Naive B cell (primary cell): ENCODE data around the gene COL23A1. TPM values are rescaled to one million over a fixed set of nuclear protein-coding genes. Genes with fewer than 3 reads are reported as not detected.

Experiments
- ATAC-seq, 2 donors: fragments of 150-1000 bp; cut with Tn5 transposase; 2 replicates each; pipeline ENCODE4 v1.10.0; 2021; ENCODE audit warnings: low read depth in 2 of 2, mild to moderate bottlenecking in 2 of 2, moderate library complexity in 2 of 2
- DNase-seq: peaks from one replicate; pipeline ENCODE4 v3.0.0; 2022
- H3K27ac Mint-ChIP-seq, 6 donors: one replicate each; pipeline ENCODE4 v1.8.0; 2020 to 2022; ENCODE audit warnings: mild to moderate bottlenecking in 6 of 6, mixed read lengths in 6 of 6, moderate library complexity in 5 of 6, inconsistent platforms in 2 of 6
- H3K27me3 Mint-ChIP-seq, 3 donors: one replicate each; pipeline ENCODE4 v1.8.0; 2021 to 2022; ENCODE audit warnings: mixed read lengths in 3 of 3, mild to moderate bottlenecking in 1 of 3
- H3K36me3 Mint-ChIP-seq, 2 donors: one replicate each; pipeline ENCODE4 v1.8.0; 2020 to 2022; ENCODE audit warnings: mixed read lengths in 2 of 2, inconsistent platforms in 1 of 2, mild to moderate bottlenecking in 1 of 2
- H3K4me1 Mint-ChIP-seq, 3 donors: one replicate each; pipeline ENCODE4 v1.8.0; 2020 to 2022; ENCODE audit warnings: mixed read lengths in 3 of 3, inconsistent platforms in 1 of 3, mild to moderate bottlenecking in 1 of 3, moderate library complexity in 1 of 3
- H3K4me3 Mint-ChIP-seq, 8 donors: one replicate each; pipeline ENCODE4 v1.8.0; 2020 to 2022; ENCODE audit warnings: mild to moderate bottlenecking in 8 of 8, mixed read lengths in 8 of 8, moderate library complexity in 8 of 8, inconsistent platforms in 2 of 8
- H3K9me3 Mint-ChIP-seq, 7 donors: one replicate each; pipeline ENCODE4 v1.8.0; 2020 to 2022; ENCODE audit warnings: mixed read lengths in 7 of 7, mild to moderate bottlenecking in 5 of 7, inconsistent platforms in 2 of 7, moderate library complexity in 1 of 7
- polyA plus RNA-seq, 6 donors: library from polyadenylated mRNA; unstranded; fragments of 300-500 nt; fragmentation: Illumina TruSeq; gene quantifications; one replicate each; pipeline ENCODE4 v1.2.3, GENCODE V29; 2021; ENCODE audit warnings: low read depth in 6 of 6

The COL23A1 gene
- polyA plus RNA-seq, 6 donors from 2014 or later, result 0.16 TPM; not detected in 5

DNA sequence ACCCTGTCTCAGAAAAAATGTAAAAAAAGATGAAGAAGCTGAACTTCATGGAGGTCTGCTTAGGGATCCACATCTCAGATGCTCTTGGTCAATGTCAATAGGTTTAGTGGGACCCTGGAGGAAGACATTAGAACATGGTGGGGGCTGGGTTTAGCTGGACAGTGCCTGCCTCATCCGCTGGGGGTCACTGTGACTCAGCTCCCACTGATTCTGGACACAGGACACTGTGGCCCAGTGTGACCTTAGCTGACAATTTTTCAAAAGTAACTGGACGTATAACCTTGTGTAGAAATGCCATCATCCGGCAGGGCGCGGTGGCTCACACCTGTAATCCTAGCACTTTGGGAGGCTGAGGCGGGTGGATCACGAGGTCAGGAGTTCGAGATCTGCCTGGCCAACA, 393.2 kb downstream of the COL23A1 start:
- H3K4me3 Mint-ChIP-seq, result no peak overlapping the region
- H3K27me3 Mint-ChIP-seq, result peaks cover 16 to 33% (median 28%) of the 10 kb centered on the region in 3 donors
- no peak overlapping the region for H3K27ac Mint-ChIP-seq
- no peak for ATAC-seq
- H3K36me3 Mint-ChIP-seq, result no peaks in the 10 kb centered on the region
- no peaks in the 10 kb centered on the region for H3K4me1 Mint-ChIP-seq
- no peak for DNase-seq
- H3K9me3 Mint-ChIP-seq, result no peaks in the 10 kb centered on the region

DNA sequence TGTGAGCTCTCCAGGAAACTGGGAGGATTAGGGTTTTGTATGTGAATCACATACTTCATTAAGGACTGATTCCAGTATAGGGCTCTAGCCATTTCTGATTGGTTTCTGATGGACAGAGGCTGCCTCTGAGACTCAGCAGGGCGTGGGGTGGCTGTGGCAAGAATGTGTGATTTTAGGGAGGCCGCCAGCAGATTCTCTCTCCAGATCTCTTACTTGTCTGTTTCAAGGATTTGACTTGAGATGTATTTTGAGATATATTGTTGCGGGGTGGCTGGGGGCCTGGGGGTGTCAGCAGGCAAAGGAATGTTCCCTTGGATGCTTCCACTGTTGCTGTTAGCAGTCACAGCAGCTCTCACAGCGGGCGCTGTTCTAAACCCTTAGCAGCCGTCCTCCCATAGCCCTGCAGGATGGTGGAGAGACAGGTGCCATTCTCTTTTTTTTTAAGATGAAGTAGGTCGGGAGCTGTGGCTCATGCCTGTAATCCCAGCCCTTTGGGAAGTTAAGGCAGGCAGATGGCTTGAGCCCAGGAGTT, 393.8 kb downstream of the COL23A1 start:
- ATAC-seq (no peak), DNase-seq (no peak)
- no peaks in the 10 kb centered on the region for H3K4me1 Mint-ChIP-seq
- H3K9me3 Mint-ChIP-seq, result no peaks in the 10 kb centered on the region
- peaks cover 16 to 33% (median 29%) of the 10 kb centered on the region in 3 donors for H3K27me3 Mint-ChIP-seq
- H3K27ac Mint-ChIP-seq, result no peak overlapping the region
- H3K36me3 Mint-ChIP-seq, result no peaks in the 10 kb centered on the region
- peak overlapping the region in 1 of 8 donors; percentile 47 for H3K4me3 Mint-ChIP-seq

DNA sequence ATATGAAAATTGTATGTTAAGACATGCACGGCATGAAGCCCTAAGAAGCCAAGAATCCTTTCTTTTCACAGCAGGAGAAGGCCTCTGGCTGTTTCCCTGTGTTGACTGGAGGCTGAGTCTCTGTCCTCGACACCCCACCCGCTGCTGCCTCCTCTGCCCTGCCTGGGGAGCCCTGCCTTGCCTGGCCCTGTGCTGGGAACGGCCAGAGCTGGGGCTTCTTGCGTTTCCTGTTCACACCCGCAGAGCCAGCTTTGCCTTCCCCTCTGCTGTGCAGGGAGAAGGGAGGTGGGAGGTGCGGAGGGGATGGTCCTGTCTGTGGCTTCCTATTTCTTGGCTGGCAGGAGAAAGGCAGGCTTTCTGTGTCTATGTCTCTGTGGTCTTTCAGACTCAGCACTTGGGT, 396.2 kb downstream of the COL23A1 start:
- Mint-ChIP-seq H3K9me3 (peaks cover 0 to 2% (median 0%) of the 10 kb centered on the region in 7 donors), H3K4me3 (no peak overlapping the region), H3K36me3 (no peaks in the 10 kb centered on the region), H3K27ac (no peak overlapping the region), H3K27me3 (peaks cover 16 to 38% (median 35%) of the 10 kb centered on the region in 3 donors), H3K4me1 (no peaks in the 10 kb centered on the region)
- no peak for ATAC-seq
- no peak for DNase-seq

DNA sequence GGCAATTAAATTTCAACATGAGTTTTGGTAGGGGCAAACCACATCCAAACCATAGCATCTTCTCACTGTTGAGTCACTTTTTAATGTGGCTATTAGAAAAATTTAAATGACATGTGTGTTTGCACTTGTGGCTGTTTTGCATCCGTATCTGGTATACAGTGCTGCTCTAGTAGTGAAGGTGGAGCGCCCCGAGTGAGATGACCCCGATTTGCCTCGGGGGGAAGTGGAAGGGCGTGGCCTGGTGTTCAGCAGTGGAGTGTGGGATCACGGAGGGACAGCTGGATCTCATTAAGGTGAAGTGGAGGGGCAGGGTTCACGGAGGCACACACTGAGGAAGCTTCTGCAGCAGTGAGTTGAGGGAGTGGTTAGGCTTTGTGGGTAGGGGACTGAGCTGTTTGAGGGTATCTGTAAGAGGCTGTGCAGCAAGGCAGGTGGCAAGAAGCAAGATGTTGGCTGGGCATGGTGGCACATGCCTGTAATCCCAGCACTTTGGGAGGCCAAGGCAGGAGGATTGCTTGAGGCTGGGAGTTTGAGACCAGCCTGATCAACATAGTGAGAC, 396.9 kb downstream of the COL23A1 start:
- H3K27ac Mint-ChIP-seq, result no peak overlapping the region
- no peak overlapping the region for H3K4me3 Mint-ChIP-seq
- DNase-seq (no peak), ATAC-seq (no peak)
- no peaks in the 10 kb centered on the region for H3K4me1 Mint-ChIP-seq
- peaks cover 0 to 2% (median 0%) of the 10 kb centered on the region in 7 donors for H3K9me3 Mint-ChIP-seq
- H3K27me3 Mint-ChIP-seq, result peaks cover 19 to 42% (median 42%) of the 10 kb centered on the region in 3 donors
- H3K36me3 Mint-ChIP-seq, result no peaks in the 10 kb centered on the region

DNA sequence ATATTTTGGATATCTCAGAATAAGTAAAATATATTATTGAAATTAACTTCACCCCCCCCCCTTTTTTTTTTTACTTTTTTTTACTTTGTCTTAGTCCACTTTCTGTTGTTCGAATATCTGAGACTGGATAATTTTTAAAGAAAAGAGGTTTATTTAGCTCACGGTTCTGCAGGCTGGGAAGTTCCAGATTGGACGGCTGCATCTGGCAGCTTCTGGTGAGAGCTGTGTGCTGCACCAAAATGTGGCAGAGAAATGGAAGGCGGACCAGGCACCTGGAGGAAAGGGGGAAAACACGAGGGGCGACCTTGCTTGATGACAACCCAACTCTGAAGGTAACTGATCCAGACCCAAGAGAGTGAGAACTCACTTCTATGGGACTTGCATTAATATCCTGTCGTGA, 397.4 kb downstream of the COL23A1 start:
- H3K27ac Mint-ChIP-seq, result no peak overlapping the region
- peaks cover 0 to 2% (median 0%) of the 10 kb centered on the region in 7 donors for H3K9me3 Mint-ChIP-seq
- no peaks in the 10 kb centered on the region for H3K36me3 Mint-ChIP-seq
- no peaks in the 10 kb centered on the region for H3K4me1 Mint-ChIP-seq
- ATAC-seq (no peak), DNase-seq (no peak)
- H3K27me3 Mint-ChIP-seq, result peaks cover 21 to 44% (median 44%) of the 10 kb centered on the region in 3 donors
- no peak overlapping the region for H3K4me3 Mint-ChIP-seq

DNA sequence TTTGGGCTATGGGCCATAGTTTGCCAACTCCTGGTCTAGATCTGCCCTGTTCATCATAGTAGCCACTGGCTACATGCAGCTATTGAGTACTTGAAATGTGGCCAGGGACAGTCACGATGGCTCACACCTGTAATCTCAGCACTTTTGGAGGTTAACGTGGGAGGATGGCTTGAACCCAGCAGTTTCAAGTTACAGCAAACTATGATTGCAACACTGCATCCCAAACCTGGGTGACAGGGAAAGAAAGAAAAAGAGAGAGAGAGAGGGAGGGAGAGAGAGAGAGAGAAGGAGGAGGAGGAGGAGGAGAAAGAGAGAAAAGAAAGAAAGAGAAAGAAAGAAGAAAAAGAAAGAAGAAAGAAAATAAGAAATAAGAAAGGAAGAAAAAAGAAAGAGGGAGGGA, 397.9 kb downstream of the COL23A1 start:
- Mint-ChIP-seq H3K36me3 (no peaks in the 10 kb centered on the region), H3K27me3 (peaks cover 21 to 44% (median 44%) of the 10 kb centered on the region in 3 donors), H3K9me3 (peaks cover 0 to 2% (median 0%) of the 10 kb centered on the region in 7 donors), H3K4me3 (no peak overlapping the region), H3K4me1 (no peaks in the 10 kb centered on the region), H3K27ac (peak overlapping the region in 1 of 6 donors; percentile 89)
- DNase-seq, result no peak
- ATAC-seq, result no peak

DNA sequence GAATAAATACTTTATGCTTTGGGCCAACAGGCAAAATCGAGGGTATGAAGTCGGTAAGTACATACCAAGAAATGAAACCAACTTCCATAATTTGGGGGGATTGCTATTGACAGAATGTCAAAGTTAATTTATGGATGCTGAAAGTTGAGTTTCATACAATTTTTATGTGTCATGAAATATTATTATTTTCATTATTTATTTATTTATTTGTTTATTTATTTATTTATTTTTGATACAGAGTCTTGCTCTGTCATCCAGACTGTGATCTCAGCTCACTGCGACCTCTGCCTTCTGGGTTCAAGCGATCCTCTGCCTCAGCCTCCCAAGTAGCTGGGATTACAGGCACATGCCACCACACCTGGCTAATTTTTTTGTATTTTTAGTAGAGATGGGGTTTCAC, 398.5 kb downstream of the COL23A1 start:
- H3K9me3 Mint-ChIP-seq, result peaks cover 0 to 2% (median 0%) of the 10 kb centered on the region in 7 donors
- H3K36me3 Mint-ChIP-seq, result no peaks in the 10 kb centered on the region
- ATAC-seq (no peak), DNase-seq (no peak)
- H3K27me3 Mint-ChIP-seq, result peaks cover 21 to 44% (median 44%) of the 10 kb centered on the region in 3 donors
- H3K4me3 Mint-ChIP-seq, result no peak overlapping the region
- H3K4me1 Mint-ChIP-seq, result no peaks in the 10 kb centered on the region
- no peak overlapping the region for H3K27ac Mint-ChIP-seq

DNA sequence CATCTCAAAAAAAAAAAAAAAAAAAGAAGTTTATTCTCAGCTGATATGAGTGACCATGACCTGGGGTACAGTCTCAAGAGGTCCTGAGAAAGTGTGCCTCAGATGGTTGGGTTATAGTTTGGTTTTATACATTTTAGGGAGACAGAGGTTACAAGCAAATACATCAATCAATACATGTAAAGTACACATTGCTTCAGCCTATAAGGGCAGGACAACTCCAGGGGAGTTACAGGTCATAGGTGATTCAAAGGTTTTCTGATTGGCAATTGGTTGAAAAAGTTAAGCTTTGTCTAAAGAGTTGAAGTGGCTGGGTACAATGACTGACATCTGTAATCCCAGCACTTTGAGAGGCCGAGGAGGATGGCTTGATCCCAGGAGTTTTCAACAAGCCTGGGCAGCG, 400.8 kb downstream of the COL23A1 start:
- no peaks in the 10 kb centered on the region for H3K4me1 Mint-ChIP-seq
- H3K27me3 Mint-ChIP-seq, result peaks cover 20 to 37% (median 35%) of the 10 kb centered on the region in 3 donors
- H3K9me3 Mint-ChIP-seq, result peaks cover 0 to 2% (median 0%) of the 10 kb centered on the region in 7 donors
- no peak for DNase-seq
- H3K4me3 Mint-ChIP-seq, result no peak overlapping the region
- no peak for ATAC-seq
- H3K36me3 Mint-ChIP-seq, result no peaks in the 10 kb centered on the region
- H3K27ac Mint-ChIP-seq, result no peak overlapping the region

Other genes with a start within 250 kb of the COL23A1 start
- 10 to 100 TPM; 28.5 to 56.0 (median 35.5) TPM for gene CLK4, start 36.7 kb upstream of the COL23A1 start, polyA plus RNA-seq
- gene ZNF354A, start 140.3 kb upstream of the COL23A1 start, polyA plus RNA-seq, result 10 to 100 TPM; 11.2 to 18.3 (median 13.8) TPM